LNCaP clone FGC (cell line): Measurements from ENCODE around the gene WDR3.
A peak's percentile ranks its signal among the peaks of the same experiment; 100 is the strongest.

ENCODE experiments used
- DNase-seq: peaks from one replicate; pipeline ENCODE4 v3.0.0-alpha.2; 2011; ENCODE audit warnings: low read depth
- H3K4me3 ChIP-seq: 2 replicates; pipeline ENCODE4 v1.5.1; 2011; ENCODE audit warnings: mild to moderate bottlenecking, low read depth, low read length, control low read depth
- CTCF ChIP-seq: IDR thresholded peaks from 2 replicates; pipeline ENCODE4 v1.5.1; 2012; ENCODE audit warnings: mild to moderate bottlenecking; ENCODE audit not compliant: control insufficient read depth, insufficient read depth; ENCODE audit errors: extremely low read depth

The WDR3 gene

GRCh38 chr1:117970252-117970651 lies 40.7 kb downstream of the WDR3 start:
- DNase-seq, result no peak

GRCh38 chr1:117971777-117972176 lies 42.2 kb downstream of the WDR3 start:
- H3K4me3 ChIP-seq, result no peak overlapping the region
- no peak for DNase-seq
- no peak for TF ChIP-seq CTCF

More at GRCh38 chr1:117970252-117970651, 40.7 kb downstream of the WDR3 start:
- no peak for TF ChIP-seq CTCF
- no peak overlapping the region for H3K4me3 ChIP-seq

- no peak for TF ChIP-seq CTCF
- no peak for DNase-seq
- H3K4me3 ChIP-seq, result no peak overlapping the region
These were observed 46.8 kb downstream of the WDR3 start for GRCh38 chr1:117976381-117976780.

GRCh38 chr1:117981455-117982192 lies 52.1 kb downstream of the WDR3 start:
- no peak for TF ChIP-seq CTCF
- DNase-seq, result peak; percentile 21

GRCh38 chr1:117985239-117985638 lies 55.7 kb downstream of the WDR3 start:
- H3K4me3 ChIP-seq, result no peak overlapping the region
- no peak for DNase-seq
- TF ChIP-seq CTCF, result no peak

More at GRCh38 chr1:117981455-117982192, 52.1 kb downstream of the WDR3 start:
- H3K4me3 ChIP-seq, result no peak overlapping the region

GRCh38 chr1:117985973-117986372 lies 56.4 kb downstream of the WDR3 start:
- DNase-seq, result no peak
- no peak for TF ChIP-seq CTCF
- H3K4me3 ChIP-seq, result no peak overlapping the region

- no peak for TF ChIP-seq CTCF
- no peak overlapping the region for H3K4me3 ChIP-seq
- no peak for DNase-seq
These were observed 74.8 kb downstream of the WDR3 start for GRCh38 chr1:118004312-118004711.
